ENCODE data around the gene ELK3. TPM values are rescaled to one million over a fixed set of nuclear protein-coding genes. Genes with fewer than 3 reads are reported as not detected.

ELK3 gene
- total RNA-seq, 3 donors from 2014 or later (not counting 1 experiment from before 2014, with no cell fraction given), result 17.8 to 28.8 (median 20.9) TPM

DNA sequence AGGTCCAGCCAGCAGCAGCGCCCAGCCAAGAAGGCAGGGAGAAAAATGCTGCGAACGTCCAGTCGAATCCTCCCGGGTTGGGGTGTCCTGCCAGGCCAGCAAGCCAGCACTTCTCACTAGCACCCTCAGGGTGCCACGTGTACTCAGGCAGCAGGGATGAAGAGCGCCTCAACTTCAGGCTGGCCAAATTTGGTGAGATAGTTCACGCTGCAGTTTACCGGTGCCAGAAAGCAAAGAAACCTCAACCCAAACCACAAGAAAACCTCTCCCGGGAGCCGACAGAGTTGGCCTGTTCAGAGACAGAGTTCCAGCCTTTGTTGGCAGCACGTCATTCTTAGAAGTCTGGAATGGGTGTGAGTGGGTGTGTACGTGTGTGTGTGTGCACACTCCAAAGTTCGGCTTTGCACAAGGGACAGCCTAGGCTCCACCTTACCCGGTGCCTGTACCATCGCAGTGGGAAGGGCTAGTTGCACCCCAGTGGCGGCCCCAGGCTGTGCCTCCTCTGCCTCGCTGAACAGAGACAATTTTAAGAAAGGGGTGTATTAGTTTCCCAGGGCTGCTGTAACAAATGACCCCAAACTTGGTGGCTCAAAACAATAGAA, 42.1 kb downstream of the ELK3 start:
- intact Hi-C loops (cut with micrococcal nuclease), result no loop called here
- peak overlapping the region; percentile 13 for H3K27ac ChIP-seq (ENCODE audit: low read length)
- H3K4me3 ChIP-seq (ENCODE audit: low read length), result no peak overlapping the region
- H3K4me3 Mint-ChIP-seq, result peak overlapping the region; percentile 68
- no peaks in the 10 kb centered on the region for H3K36me3 ChIP-seq (ENCODE audit: control insufficient read depth, insufficient read depth, low read length)
- ATAC-seq (peak; percentile 32 to 56 (median 48)), DNase-seq (peak in 1 of 2 donors; percentile 73)
- peak overlapping the region; percentile 87 to 95 for H3K27ac Mint-ChIP-seq
- WGBS (ENCODE audit: insufficient coverage), result 49% methylated on average over 18 of the region's 18 CpGs
- TF ChIP-seq, protein P1, sequence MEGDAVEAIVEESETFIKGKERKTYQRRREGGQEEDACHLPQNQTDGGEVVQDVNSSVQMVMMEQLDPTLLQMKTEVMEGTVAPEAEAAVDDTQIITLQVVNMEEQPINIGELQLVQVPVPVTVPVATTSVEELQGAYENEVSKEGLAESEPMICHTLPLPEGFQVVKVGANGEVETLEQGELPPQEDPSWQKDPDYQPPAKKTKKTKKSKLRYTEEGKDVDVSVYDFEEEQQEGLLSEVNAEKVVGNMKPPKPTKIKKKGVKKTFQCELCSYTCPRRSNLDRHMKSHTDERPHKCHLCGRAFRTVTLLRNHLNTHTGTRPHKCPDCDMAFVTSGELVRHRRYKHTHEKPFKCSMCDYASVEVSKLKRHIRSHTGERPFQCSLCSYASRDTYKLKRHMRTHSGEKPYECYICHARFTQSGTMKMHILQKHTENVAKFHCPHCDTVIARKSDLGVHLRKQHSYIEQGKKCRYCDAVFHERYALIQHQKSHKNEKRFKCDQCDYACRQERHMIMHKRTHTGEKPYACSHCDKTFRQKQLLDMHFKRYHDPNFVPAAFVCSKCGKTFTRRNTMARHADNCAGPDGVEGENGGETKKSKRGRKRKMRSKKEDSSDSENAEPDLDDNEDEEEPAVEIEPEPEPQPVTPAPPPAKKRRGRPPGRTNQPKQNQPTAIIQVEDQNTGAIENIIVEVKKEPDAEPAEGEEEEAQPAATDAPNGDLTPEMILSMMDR (IDR thresholded peaks at IDR 0.05), result no peak
- H3K27me3 Mint-ChIP-seq (ENCODE audit: low read depth in 2 of 2), result no peaks in the 10 kb centered on the region
- H3K9me3 ChIP-seq (ENCODE audit: control insufficient read depth, insufficient read depth, low read length), result no peaks in the 10 kb centered on the region
- H3K27me3 ChIP-seq (ENCODE audit: control insufficient read depth, insufficient read depth, low read length), result no peaks in the 10 kb centered on the region
- no peaks in the 10 kb centered on the region for H3K36me3 Mint-ChIP-seq
- peaks cover 63% of the 10 kb centered on the region for H3K4me1 ChIP-seq (ENCODE audit: control insufficient read depth, insufficient read depth, low read length)
- H3K9me3 Mint-ChIP-seq, result no peaks in the 10 kb centered on the region
- H3K4me1 Mint-ChIP-seq, result peaks cover 62 to 76% of the 10 kb centered on the region in 2 donors

DNA sequence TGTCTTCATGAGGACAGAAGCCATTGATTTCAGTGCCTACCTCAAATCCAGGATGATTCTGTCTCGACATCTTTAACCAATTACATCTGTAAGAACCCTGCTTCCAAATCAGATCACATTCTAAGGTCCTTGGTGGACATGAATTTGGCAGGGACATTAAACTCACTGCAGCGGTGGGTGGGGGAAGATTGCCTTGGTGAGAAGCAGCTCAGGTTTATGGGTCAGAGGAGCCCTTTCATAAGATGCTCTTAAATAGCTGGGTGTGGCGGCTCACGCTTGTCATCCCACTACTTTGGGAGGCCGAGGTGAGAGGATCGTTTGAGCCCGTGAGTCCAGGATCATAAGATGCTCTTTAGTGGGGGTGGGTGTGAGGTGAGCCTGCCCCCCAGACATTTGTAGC, 42.9 kb downstream of the ELK3 start:
- H3K27me3 Mint-ChIP-seq (ENCODE audit: low read depth in 2 of 2), result no peaks in the 10 kb centered on the region
- intact Hi-C loops (cut with micrococcal nuclease), result loop anchor here (1.0 kb wide), 2 partner anchors 42 to 164 kb away; no protein-coding TSS in a partner anchor
- H3K4me1 Mint-ChIP-seq, result peaks cover 70 to 78% of the 10 kb centered on the region in 2 donors
- Histone ChIP-seq H3K27me3 (ENCODE audit: control insufficient read depth, insufficient read depth, low read length) (no peaks in the 10 kb centered on the region), H3K9me3 (ENCODE audit: control insufficient read depth, insufficient read depth, low read length) (no peaks in the 10 kb centered on the region), H3K4me1 (ENCODE audit: control insufficient read depth, insufficient read depth, low read length) (peaks cover 70% of the 10 kb centered on the region), H3K27ac (ENCODE audit: low read length) (peak overlapping the region; percentile 56), H3K4me3 (ENCODE audit: low read length) (no peak overlapping the region), H3K36me3 (ENCODE audit: control insufficient read depth, insufficient read depth, low read length) (no peaks in the 10 kb centered on the region)
- H3K36me3 Mint-ChIP-seq, result no peaks in the 10 kb centered on the region
- no peak for DNase-seq
- TF ChIP-seq, protein P1 (IDR thresholded peaks at IDR 0.05), result no peak
- WGBS (ENCODE audit: insufficient coverage), result 90% methylated on average over 7 of the region's 7 CpGs
- peak overlapping the region; percentile 77 for H3K4me3 Mint-ChIP-seq
- H3K27ac Mint-ChIP-seq, result peak overlapping the region; percentile 87 to 95
- ATAC-seq, result no peak
- no peaks in the 10 kb centered on the region for H3K9me3 Mint-ChIP-seq

DNA sequence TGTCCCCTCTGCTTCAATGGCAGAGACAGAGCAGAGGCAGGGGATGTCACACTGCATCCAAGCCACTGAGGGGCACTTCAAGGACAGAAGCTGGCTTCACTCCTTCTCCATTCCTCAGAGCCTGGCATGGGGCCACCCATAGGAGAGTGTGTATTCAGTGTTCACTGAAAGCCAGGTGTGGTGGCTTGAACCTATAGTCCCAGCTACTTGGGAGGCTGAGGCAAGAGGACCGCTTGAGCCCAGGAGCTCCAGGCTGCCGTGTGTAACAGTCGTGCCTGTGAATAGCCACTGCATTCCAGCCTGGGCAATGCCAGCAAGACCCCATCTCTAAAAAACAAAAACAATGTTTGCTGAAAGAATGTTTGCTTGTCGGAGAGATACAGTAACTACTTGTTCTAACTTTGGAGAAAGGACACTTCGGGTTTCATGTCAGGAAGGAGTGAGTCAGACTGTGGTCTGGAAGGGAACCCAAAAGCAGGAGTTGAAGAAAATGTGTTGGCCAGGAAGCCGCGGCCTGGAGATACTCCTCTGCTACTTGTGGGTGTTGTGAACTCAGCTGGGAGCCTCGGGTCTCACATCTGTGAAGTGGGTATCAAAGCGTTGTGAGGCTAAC, 43.4 kb downstream of the ELK3 start:
- no peaks in the 10 kb centered on the region for H3K9me3 Mint-ChIP-seq
- peak overlapping the region; percentile 87 to 95 for H3K27ac Mint-ChIP-seq
- H3K4me1 Mint-ChIP-seq, result peaks cover 75 to 82% of the 10 kb centered on the region in 2 donors
- peak overlapping the region; percentile 77 for H3K4me3 Mint-ChIP-seq
- WGBS (ENCODE audit: insufficient coverage), result 18% methylated on average over 9 of the region's 9 CpGs
- no peaks in the 10 kb centered on the region for H3K36me3 Mint-ChIP-seq
- intact Hi-C loops (cut with micrococcal nuclease), result loop anchor here (1.0 kb wide), 2 partner anchors 42 to 164 kb away; no protein-coding TSS in a partner anchor
- no peaks in the 10 kb centered on the region for H3K36me3 ChIP-seq (ENCODE audit: control insufficient read depth, insufficient read depth, low read length)
- DNase-seq (peak; percentile 60 to 79), ATAC-seq (peak; percentile 34 to 54 (median 36))
- no peaks in the 10 kb centered on the region for H3K9me3 ChIP-seq (ENCODE audit: control insufficient read depth, insufficient read depth, low read length)
- H3K27me3 Mint-ChIP-seq (ENCODE audit: low read depth in 2 of 2), result no peaks in the 10 kb centered on the region
- peak overlapping the region; percentile 56 for H3K27ac ChIP-seq (ENCODE audit: low read length)
- no peak overlapping the region for H3K4me3 ChIP-seq (ENCODE audit: low read length)
- H3K27me3 ChIP-seq (ENCODE audit: control insufficient read depth, insufficient read depth, low read length), result no peaks in the 10 kb centered on the region
- peaks cover 75% of the 10 kb centered on the region for H3K4me1 ChIP-seq (ENCODE audit: control insufficient read depth, insufficient read depth, low read length)
- TF ChIP-seq, protein P1 (IDR thresholded peaks at IDR 0.05), result no peak

Data from natural killer cell (primary cell).